Smooth muscle cell of the brain vasculature (primary cell): ENCODE data around the gene SMARCC2.
A peak's percentile ranks its signal among the peaks of the same experiment; 100 is the strongest.
"Not testable (repeated sequence)": the region's sequence is repeated elsewhere in the genome, so short reads cannot be mapped to it uniquely, and the experiment has no call there.

Experiments
- DNase-seq: peaks from one replicate; pipeline ENCODE4 v3.0.0-alpha.2; 2012; ENCODE audit warnings: low read depth, low spot score

Gene SMARCC2

DNA sequence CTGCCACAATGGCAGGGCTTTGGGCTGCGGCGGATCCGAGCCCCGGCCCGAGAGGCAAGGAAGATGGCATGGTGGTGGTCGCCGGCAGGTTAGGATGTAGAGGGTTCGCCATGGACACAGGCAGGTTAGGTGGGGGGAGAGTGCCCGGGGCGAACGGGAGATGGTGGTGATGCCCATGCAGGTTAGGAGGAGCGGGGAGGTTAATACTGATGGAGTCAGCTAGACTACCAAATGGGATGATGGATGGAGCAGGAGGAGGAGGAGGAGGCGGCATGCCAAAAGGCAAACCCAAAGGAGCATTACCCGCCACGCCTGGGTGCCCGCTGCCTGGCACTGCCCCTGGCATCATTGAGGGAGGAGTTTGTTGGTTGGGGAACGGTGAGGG lies 24.9 kb downstream of the SMARCC2 start:
- no peak for DNase-seq

DNA sequence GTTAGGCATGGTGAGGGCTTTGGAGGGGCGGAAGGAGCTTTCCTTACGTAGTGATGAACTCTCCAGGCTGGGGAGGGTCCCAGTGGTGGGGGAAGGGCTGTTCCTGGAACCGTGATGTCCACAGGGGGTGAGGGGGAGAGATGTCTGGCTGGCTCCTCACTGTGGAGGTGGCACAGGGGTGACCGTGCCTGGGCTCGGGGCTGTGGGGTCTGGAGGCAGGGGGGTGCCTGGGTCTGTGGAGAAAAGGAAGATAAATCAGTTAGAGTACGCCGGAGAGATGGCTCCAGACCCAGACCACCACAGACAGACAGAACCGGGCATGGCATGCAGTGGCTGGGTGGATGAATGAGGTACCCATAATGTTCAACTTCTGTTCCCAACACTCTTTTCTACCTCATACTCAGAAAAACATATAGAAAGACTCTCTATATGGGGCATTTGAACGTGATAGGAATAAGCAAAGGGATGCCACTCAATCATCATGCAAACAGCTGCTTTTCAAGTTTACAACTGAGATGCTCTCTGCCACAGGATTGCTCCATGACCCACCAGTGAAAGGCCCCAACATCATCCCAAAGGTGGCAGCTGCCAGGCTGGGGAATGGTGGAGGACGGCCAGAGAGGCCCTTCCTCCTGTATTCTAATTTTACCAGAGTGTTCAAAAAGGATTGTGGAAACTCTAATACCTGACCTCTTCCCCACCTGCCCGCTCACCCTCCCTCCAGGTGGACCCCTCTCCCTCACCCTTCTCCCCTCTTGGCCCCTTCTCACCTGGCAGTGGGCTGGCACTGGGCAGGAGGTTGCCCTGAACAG lies 25.5 kb downstream of the SMARCC2 start:
- DNase-seq, result no peak

DNA sequence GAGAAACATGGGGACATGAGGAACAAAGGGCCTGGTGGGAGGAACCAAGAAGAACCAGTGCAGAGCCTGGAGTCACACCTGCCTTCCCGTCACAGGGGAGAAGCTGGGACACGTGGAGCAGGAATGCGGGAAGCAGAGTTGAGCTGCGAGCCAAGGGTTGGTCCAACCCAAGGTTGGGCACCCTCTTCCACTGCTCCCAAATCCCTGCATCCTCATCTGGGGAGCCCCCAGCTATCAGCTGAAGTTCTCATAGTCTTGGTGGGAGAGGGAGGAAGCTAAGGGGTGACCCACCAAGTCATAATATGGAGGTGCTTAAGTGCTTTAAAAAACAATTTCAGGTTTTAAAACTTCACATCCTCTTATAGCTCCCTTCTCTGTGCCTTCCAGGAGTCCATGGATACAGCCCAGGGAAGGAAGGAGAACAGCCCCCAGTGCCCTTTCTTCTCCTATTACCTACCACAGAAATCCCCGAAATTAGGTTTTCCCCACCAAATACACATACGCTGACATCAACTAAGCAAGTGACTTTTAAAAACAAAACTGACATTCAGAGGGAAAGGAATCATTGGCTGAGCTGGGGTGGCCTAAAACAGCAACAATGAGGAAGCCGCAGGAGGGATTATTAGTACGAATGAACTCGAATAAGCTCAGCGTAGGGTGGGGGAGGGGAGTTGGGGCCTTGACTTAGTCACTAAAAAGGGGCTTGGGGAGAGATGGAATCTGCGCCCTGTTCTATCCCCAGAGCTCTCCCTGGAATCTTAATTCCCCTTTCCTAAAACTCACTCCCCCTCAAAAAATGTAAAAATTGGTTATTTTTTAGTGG lies 26.6 kb downstream of the SMARCC2 start:
- DNase-seq, result no peak

DNA sequence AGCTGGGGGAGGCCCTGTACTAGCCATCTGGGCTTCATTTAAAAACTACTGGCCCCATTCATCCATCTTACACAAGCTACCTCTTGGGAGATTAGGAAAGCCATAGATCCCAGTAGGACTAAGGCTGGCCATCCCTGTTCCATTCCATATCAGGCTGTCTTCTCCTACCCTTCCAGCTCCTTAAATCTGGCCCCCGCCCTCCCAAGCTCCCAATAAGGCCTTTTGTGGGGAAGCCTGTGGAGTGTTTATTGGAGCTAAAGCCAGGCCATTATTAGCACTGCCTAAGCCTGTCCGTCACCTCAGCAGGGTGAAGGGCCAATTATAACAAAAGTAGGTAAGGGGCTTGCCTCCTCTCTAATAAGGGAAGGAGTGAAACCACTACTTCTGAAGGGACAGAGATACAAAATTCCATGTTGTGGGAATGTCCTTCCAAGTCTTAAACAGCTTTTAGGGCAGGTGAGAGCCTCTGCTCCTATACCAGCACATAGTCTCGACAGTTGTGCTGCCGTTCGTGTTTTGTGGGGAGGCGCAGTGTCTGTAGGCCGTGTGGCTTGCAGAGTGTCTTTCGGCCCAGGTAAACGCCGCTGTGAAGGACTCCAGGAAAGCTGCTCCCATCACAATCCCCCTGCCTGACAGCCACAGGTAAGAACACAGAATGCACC lies 27.5 kb downstream of the SMARCC2 start:
- no peak for DNase-seq

DNA sequence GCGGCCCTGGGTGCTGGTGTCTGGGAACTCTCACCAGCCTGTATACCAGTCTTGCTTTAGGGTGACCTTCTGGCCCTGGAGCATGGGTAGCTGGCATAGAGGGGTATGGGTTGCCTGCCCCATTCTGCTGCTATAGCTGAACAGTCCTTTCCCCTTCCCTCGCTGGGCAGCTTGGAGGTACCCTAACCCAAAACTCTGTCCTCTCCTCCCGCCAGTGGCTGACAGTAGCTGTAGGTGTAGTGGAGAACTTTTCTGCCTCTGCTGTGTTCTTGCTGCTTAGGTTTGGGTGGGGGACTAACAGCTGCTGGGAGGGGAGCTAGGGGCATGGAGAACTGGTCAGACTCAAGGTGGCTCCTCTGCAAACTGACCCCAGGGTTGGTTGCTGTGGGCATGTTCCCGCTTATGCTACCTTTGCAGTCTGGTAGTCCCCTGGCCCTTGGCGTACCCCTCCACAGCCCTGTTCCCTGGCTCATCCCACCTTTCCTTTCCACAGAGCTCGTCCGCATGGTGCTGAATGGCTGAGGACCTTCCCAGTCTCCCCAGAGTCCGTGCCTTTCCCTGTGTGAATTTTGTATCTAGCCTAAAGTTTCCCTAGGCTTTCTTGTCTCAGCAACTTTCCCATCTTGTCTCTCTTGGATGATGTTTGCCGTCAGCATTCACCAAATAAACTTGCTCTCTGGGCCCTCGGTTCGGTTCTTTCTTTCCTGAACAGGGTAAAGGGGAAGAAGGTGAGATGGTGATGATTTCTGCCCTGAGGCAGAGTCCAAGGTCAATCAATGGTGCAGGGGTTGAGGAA lies 28.2 kb downstream of the SMARCC2 start:
- no peak for DNase-seq

DNA sequence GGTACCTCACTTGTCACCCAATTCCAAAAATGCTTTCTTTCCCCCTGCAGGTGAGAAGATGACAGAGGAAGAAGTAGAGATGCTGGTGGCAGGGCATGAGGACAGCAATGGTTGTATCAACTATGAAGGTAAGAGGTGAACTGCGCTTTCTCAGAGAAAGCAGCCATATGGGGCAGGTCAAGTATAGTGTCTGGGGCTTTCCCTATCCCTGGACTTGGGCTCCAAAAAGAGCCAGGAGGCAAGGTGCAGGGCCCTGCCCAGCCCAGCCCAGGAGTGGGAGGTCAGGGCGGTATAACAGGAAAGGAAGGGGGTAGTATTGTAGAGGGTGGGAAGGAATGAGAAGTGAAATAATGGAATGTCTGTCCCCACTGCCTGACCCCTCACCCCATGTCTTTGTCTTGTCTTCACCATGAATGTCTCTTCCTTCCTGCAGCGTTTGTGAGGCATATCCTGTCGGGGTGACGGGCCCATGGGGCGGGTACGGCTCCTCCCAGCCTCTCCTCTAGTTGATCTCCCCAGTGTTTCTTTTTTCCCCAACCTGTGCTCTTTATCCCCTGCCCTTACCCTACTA lies 29.0 kb downstream of the SMARCC2 start:
- DNase-seq, result no peak

DNA sequence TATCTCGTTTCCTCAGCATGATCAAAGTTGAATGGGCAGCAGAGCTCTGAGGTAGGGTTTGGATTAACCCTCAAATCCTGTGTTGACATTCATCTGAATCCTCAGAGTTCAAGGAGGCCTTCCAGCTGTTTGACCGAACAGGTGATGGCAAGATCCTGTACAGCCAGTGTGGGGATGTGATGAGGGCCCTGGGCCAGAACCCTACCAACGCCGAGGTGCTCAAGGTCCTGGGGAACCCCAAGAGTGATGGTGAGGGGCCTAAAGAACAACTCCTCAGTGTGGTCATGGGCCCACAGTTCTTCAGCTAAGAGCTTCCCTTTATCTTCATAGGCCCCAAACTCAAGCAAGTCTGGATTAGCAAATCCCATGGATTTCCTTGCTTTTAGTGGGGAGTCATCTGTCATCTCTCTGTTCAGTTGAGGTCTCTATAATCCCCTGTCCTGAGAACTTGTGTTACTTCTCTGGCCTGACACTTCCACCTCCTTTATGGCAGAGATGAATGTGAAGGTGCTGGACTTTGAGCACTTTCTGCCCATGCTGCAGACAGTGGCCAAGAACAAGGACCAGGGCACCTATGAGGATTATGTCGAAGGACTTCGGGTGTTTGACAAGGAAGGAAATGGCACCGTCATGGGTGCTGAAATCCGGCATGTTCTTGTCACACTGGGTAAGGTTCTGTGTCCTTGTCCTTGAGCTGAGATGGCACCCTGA lies 29.6 kb downstream of the SMARCC2 start:
- DNase-seq, result no peak

DNA sequence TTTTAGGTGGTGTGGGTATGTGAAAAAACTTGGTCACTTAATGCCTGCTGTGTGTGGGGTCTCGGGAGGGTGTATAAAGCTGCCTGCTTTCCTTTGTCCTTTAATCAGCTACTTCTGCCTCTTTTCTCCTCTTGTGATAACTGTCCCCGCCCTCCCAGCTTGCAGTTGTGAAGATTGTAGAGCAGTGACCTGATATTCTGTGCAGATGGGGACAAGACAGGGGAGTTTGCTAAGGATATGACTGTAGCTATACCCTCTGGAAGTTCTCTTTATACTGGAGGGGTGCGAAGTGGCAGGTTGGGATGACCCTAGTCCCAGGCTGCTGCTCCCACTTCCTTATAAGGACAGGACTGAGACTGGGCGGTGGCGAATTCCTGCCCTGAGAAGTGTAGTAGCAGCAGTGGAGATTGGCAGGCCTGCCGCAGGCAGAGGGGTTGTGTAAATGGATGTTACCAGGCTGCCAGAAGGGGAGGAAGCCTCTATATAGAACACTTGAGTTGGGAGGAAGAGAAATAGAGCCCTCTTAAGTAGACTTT lies 30.3 kb downstream of the SMARCC2 start:
- DNase-seq, result no peak

DNA sequence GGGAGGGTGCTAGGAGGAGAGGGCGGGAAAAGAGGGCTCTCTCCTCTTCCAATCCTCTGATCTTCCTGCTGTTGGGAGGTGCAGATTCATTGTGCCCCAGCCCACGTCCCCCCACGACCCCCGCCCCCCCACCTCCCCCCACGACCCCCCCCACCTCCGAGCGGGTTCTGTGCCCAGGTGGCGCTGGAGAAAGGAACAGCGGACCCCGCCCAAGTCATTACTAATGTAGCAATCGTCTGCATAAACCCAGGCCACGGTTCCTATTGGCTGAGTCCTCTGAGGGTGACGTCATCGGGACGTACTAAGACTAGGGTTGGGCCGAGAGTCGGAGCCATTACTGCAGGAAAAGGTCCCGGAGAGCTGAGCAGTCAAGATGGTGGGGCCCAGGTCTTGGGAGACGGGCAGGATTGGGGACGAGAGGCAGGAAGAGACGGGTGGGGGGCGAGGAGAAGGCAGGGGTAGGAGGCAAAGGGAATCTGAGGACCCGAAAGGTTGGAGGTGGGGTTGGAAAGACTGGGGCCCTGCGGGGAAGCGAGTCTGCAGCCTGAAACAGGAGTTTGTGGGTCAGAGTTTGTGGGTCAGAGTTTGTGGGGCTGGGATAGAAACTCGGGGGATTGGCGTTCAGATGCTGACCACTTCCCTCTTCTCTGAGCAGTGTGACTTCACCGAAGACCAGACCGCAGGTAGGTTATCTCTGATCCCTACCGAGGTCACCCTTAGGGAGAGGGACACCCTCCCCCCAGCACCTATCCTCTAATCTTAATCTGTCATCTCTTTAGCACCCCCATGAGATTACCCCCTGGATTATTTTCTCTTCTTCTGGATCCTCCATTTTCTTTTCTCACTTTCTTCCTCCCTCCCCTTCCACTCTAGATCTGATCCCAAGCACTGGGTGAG lies 31.0 kb downstream of the SMARCC2 start, which contains the start of gene MYL6:
Gene MYL6, plus strand, starts transcription at position 331 of the 897 bp plus-strand sequence. Its CDS starts 43 bp downstream, at position 374.
- DNase-seq, result peak; percentile 96

DNA sequence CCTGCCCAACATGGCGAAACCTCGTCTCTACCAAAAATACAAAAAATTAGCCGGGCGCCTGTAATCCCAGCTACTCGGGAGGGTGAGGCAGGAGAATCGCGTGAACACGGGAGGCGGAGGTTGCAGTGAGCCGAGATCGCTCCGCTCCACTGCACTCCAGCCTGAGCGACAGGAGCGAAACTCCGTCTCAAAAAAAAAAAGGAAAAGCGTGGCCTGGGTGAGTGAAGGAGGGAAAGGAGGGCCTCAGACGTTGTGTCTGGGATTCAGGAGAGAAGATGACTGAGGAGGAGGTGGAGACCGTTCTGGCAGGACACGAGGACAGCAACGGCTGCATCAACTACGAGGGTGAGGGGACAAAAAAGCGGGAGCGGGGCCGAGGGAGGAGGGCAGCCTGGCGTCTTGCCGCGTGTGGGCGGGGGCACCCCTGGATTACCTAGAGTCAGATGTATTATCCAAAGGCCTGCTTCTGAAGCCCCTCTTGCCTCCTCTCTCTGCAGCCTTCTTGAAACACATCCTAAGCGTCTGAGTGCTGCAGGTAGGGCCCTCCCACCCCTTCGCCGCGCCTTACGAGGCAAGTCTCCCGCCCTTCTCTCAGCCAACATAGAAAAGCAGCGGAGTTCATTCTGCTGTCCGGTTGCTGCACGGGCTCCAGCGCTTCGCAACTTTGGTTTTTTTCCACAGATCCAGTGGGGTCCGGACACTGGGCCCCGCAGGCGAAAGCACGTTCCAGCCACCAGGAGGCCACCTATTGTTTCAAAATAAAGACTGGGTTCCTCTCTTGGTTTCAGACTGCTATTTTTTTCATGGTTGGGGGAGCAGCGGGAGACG lies 31.9 kb downstream of the SMARCC2 start:
- DNase-seq, result peak; percentile 69

DNA sequence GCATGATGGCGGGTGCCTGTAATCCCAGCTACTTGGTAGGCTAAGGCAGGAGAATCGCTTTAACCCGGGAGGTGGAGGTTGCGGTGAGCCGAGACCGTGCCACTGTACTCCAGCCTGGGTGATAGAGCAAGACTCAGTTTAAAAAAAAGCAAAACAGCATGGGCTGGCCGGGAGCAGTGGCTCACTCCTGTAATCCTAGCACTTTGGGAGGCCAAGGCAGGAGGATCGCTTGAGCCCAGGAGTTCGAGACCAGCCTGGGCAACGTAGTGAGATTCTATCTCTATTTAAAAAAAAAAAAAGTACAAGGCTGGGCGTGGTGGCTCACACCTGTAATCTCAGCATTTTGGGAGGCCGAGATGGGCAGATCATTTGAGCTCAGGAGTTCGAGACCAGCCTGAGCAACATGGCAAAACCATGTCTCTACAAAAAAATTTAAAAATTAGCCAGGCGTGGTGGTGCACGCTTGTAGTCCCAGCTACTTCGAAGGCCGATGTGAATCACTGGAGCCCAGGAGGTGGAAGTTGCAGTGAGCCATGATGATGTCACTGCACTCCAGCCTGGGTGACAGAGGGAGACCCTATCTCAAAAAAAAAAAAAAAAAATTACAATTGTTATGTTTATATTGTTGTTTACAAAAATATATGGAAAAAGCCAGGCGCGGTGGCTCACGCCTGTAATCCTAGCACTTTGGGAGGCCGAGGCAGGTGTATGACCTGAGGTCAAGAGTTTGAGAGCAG lies 32.7 kb downstream of the SMARCC2 start:
- not testable (repeated sequence) for DNase-seq

DNA sequence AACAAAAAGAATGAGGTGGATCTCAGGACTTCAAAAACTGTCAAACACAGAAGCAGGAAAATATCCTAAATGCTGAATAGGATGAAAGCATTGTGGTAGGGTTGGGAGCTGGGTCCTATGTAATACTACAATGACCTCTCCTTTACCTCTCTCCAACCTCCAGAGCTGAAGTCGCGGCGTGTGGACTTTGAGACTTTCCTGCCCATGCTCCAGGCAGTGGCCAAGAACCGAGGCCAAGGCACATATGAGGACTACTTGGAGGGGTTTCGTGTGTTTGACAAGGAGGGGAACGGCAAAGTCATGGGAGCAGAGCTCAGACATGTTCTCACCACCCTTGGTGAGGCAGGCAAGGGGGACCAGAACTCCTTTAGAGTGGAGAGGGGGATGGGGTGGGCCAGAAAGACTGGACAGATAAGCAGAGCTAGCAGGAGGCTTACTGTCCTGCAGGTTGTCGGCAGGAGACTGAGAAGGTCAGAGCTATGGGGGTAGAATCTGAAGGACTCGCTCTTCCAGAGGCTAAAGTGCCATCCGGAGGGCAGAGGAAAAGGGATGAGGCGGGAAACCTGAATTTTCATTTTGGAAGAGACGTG lies 33.9 kb downstream of the SMARCC2 start:
- DNase-seq, result no peak

DNA sequence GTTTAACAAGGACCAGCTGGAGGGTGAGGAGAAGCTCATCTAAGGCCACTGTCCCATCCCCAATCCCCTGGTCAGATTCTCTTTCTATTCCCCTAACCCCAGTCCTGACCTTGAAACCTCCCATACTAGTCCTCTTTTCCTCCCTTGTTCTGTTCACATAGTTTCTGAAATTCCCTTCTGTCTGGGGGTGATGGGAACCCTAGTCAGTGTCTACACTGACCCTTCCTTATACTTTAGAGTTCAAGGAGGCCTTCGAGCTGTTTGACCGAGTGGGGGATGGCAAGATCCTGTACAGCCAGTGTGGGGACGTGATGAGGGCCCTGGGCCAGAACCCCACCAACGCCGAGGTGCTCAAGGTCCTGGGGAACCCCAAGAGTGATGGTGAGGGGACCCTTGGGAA lies 34.5 kb downstream of the SMARCC2 start:
- no peak for DNase-seq

DNA sequence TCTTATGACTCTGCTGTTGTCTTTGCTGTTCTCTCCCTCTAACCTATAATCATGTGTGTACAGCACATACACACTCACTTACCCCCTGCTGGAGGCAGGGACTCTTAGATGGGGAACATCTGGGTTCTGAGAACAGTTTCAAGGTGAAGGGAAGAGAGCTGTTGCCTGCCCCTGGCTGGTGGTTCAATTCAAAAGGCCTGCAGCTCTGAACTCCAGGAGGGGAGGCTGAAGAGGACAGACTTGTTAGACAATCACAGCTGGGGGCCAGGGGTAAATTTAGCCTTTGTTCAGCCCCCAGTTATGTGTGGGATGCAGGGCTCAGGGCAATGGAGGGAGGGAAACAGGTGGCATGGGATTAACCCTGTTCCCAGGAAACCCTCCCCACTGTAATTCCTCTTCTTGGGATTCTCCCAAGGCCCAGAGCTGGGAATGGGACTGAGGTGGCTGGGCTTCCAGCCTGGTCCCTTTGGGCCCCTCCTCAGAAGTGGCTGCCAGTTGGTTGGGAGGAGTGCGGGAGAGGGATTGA lies 35.0 kb downstream of the SMARCC2 start:
- no peak for DNase-seq

DNA sequence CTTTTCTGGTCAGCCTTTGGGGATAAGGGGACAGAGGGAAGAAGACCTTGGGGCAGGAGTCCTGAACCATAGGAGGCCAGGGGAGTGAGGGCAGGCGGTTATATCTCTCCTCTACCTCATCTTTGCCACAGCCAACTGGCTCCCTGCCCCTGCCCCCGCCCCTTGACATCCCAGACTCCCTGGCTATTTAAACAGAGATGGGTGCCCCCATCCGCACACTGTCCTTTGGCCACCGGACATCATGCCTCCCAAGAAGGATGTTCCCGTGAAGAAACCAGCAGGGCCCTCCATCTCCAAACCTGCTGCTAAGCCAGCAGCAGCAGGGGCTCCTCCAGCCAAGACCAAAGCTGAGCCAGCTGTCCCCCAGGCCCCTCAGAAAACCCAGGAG lies 35.6 kb downstream of the SMARCC2 start:
- DNase-seq, result no peak

DNA sequence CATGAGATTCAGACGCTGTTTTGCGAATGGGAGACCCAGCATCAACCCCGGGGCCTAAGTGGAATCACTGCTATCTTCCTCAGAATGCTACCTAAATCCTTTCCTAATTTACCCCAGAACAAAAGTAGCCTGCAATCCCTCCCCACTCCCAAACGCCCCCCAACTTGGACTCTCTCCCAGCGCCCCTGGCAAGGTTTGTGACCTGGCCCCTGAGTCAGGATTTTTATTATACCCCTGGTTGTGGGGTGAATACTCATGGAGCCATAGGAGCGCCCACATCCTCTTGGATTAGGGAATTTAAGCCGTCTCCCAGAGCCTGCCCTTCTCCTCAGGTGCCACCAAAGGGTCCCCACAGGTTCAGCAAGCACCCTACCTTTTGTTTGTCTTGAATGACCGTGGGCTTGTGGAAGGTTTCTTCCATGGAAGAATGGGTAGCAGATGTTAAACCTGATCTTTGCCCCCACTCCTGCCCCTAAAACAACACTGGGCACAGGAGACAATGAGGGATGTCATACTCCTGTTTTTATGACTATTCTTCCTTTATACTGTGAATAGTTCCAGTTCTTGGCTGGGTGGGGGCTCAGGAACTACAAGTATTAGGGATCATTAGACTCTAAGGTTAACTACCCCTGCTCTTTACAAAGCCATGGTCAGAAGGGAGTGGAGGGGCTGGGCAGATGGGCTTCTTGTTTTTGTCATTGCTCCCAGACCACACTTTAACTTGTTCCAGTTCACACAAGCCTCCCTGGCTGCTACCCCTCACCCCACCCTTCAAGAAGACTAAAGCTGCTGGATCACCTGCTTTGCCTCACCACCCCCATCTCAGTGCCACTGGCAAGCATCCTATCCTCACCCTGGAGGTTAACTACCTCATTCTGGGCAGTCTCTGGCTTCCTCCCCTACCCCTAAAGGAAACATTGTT lies 36.3 kb downstream of the SMARCC2 start:
- no peak for DNase-seq
